Right ventricle myocardium superior (tissue), 1 donor: ENCODE measurements around the gene HACD2. TPM values are rescaled to one million over a fixed set of nuclear protein-coding genes. Genes with fewer than 3 reads are reported as not detected.

Experiments
- ATAC-seq: fragments of 200-7000 bp; cut with Tn5 transposase; one replicate; pipeline ENCODE4 v1.9.1; 2020; ENCODE audit warnings: mild to moderate bottlenecking; ENCODE audit not compliant: poor library complexity
- DNase-seq: peaks from one replicate; pipeline ENCODE4 v3.0.0-alpha.2; 2020
- intact Hi-C: fragments of 100-400 bp; cut with DNase I; formaldehyde crosslinking; loops from one replicate; pipeline ENCODE4 v1.11.2; 2022
- total RNA-seq: library from RNA; stranded (reverse); fragmentation: NEBNext Ultra II Directional; extraction: Animal tissue kit (Norgen Biotek cat#: 25700); gene quantifications from one replicate; pipeline ENCODE4 v1.2.1, GENCODE V29; 2021
- donor health status: DM: no; HTN: yes; CAD: no; lungs with severe emphysema.

Gene HACD2
- total RNA-seq, 1 donor from 2014 or later, result 9.1 TPM

- ATAC-seq (no peak), DNase-seq (no peak)
- intact Hi-C loops, result no loop called here
Measured at GRCh38 chr3:123471106-123471505, 113.7 kb downstream of the HACD2 start.

GRCh38 chr3:123469323-123469995 is 115.4 kb downstream of the HACD2 start:
- ATAC-seq (no peak), DNase-seq (no peak)
- intact Hi-C loops, result no loop called here

GRCh38 chr3:123467046-123467445 is 117.8 kb downstream of the HACD2 start:
- DNase-seq (no peak), ATAC-seq (no peak)
- intact Hi-C loops, result no loop called here

GRCh38 chr3:123464211-123464610 is 120.6 kb downstream of the HACD2 start:
- DNase-seq (no peak), ATAC-seq (no peak)
- intact Hi-C loops, result no loop called here

- peak; percentile 36 for ATAC-seq
- intact Hi-C loops, result no loop called here
- no peak for DNase-seq
Measured at GRCh38 chr3:123459862-123460261, 125.0 kb downstream of the HACD2 start.

- ATAC-seq (no peak), DNase-seq (no peak)
- intact Hi-C loops, result no loop called here
Measured at GRCh38 chr3:123458255-123458654, 126.6 kb downstream of the HACD2 start.

GRCh38 chr3:123457841-123458240 is 127.0 kb downstream of the HACD2 start:
- DNase-seq (no peak), ATAC-seq (no peak)
- intact Hi-C loops, result no loop called here

- DNase-seq (no peak), ATAC-seq (no peak)
- intact Hi-C loops, result no loop called here
Measured at GRCh38 chr3:123453675-123454074, 131.2 kb downstream of the HACD2 start.

GRCh38 chr3:123451186-123451585 is 133.7 kb downstream of the HACD2 start:
- DNase-seq (no peak), ATAC-seq (no peak)
- intact Hi-C loops, result no loop called here

GRCh38 chr3:123449997-123450604 is 134.8 kb downstream of the HACD2 start:
- no peak for ATAC-seq
- DNase-seq, result peak; percentile 59
- intact Hi-C loops, result loop anchor here (5.0 kb wide), 2 partner anchors 38 to 118 kb away; no protein-coding TSS in a partner anchor

- peak; percentile 70 for ATAC-seq
- peak; percentile 56 for DNase-seq
- intact Hi-C loops, result loop anchor here (5.0 kb wide), 2 partner anchors 37 to 117 kb away; no protein-coding TSS in a partner anchor
Measured at GRCh38 chr3:123449102-123449996, 135.5 kb downstream of the HACD2 start.

GRCh38 chr3:123448536-123449101 is 136.2 kb downstream of the HACD2 start, which contains the start of gene ADCY5:
TSS of gene ADCY5 (minus strand) at chr3:123449090. CDS start at chr3:123448545, 545 bp downstream.
- DNase-seq (peak; percentile 59), ATAC-seq (peak; percentile 29)
- intact Hi-C loops, result loop anchor here (5.0 kb wide), 2 partner anchors 36 to 116 kb away; no protein-coding TSS in a partner anchor

- DNase-seq (peak; percentile 52), ATAC-seq (peak; percentile 13)
- intact Hi-C loops, result loop anchor here (5.0 kb wide), 2 partner anchors 36 to 116 kb away; no protein-coding TSS in a partner anchor
Measured at GRCh38 chr3:123447749-123448517, 136.9 kb downstream of the HACD2 start.

GRCh38 chr3:123447416-123447748 is 137.5 kb downstream of the HACD2 start:
- ATAC-seq (no peak), DNase-seq (peak; percentile 53)
- intact Hi-C loops, result loop anchor here (5.0 kb wide), 2 partner anchors 35 to 115 kb away; no protein-coding TSS in a partner anchor

GRCh38 chr3:123446610-123447109 is 138.2 kb downstream of the HACD2 start:
- ATAC-seq (no peak), DNase-seq (no peak)
- intact Hi-C loops, result loop anchor here (5.0 kb wide), 2 partner anchors 34 to 114 kb away; no protein-coding TSS in a partner anchor

- DNase-seq (no peak), ATAC-seq (no peak)
- intact Hi-C loops, result loop anchor here (5.0 kb wide), 2 partner anchors 34 to 114 kb away; no protein-coding TSS in a partner anchor
Measured at GRCh38 chr3:123446210-123446609, 138.6 kb downstream of the HACD2 start.

- ATAC-seq, result no peak
- DNase-seq, result no peak
- intact Hi-C loops, result loop anchor here (5.0 kb wide), 2 partner anchors 33 to 113 kb away; no protein-coding TSS in a partner anchor
Measured at GRCh38 chr3:123445702-123446101, 139.2 kb downstream of the HACD2 start.

- ATAC-seq (no peak), DNase-seq (no peak)
- intact Hi-C loops, result loop anchor here (5.0 kb wide), 2 partner anchors 32 to 112 kb away; no protein-coding TSS in a partner anchor
Measured at GRCh38 chr3:123444744-123445143, 140.1 kb downstream of the HACD2 start.
